Caco-2 (cell line): Measurements from ENCODE around the gene CNTNAP1. TPM values are rescaled to one million over a fixed set of nuclear protein-coding genes. Genes with fewer than 3 reads are reported as not detected.

ENCODE experiments used
- BruUV-seq: library from RNA; stranded (reverse); fragments of 400-500 nt; replicated peaks from 2 replicates; lab custom pipeline; 2021; lab: Mats Ljungman, UMichigan
- CTCF ChIA-PET: fragments of 300-600 bp; sonication (Branson Sonifier 250); formaldehyde crosslinking; loops from one replicate; lab custom pipeline; 2022; ENCODE audit warnings: antibody characterized with exemption; lab: Charles Lee
- POLR2A ChIA-PET: fragments of 300-600 bp; sonication (Branson Sonifier 250); formaldehyde crosslinking; loops from one replicate; lab custom pipeline; 2022; ENCODE audit warnings: antibody characterized with exemption; lab: Charles Lee
- DNase-seq, 2 experiments: peaks; one replicate each; pipeline versions ENCODE4 v3.0.0 to v3.0.0-alpha.2; 2020 to 2022
- H3K27me3 ChIP-seq: replicated peaks from 2 replicates; pipeline ENCODE4 v1.6.0; 2011; ENCODE audit warnings: low read length; ENCODE audit not compliant: control insufficient read depth, insufficient read depth
- H3K36me3 ChIP-seq: 2 replicates; pipeline ENCODE4 v1.5.1; 2011; ENCODE audit warnings: low read length; ENCODE audit not compliant: control insufficient read depth, insufficient read depth
- H3K4me1 ChIP-seq: fragments of 250-450 bp; sonication (Bioruptor Pico); 2 replicates; pipeline ENCODE4 v1.5.1; 2020; ENCODE audit warnings: mild to moderate bottlenecking
- H3K4me3 ChIP-seq: 2 replicates; pipeline ENCODE4 v1.5.1; 2011; ENCODE audit warnings: low read depth, mild to moderate bottlenecking, control low read depth, low read length
- H3K9me3 ChIP-seq: fragments of 250-450 bp; sonication (Bioruptor Pico); 2 replicates; pipeline ENCODE4 v1.5.1; 2020; ENCODE audit warnings: mild to moderate bottlenecking, moderate library complexity
- H3K27ac Mint-ChIP-seq: one replicate; pipeline ENCODE4 v1.8.0; 2022; ENCODE audit warnings: mixed read lengths; ENCODE audit not compliant: unreplicated experiment
- H3K27me3 Mint-ChIP-seq: one replicate; pipeline ENCODE4 v1.8.0; 2022; ENCODE audit warnings: mixed read lengths; ENCODE audit not compliant: insufficient read depth, unreplicated experiment
- H3K36me3 Mint-ChIP-seq: one replicate; pipeline ENCODE4 v1.8.0; 2022; ENCODE audit warnings: mild to moderate bottlenecking, mixed read lengths; ENCODE audit not compliant: insufficient read depth, unreplicated experiment
- H3K4me1 Mint-ChIP-seq: one replicate; pipeline ENCODE4 v1.8.0; 2022; ENCODE audit warnings: low read depth, mixed read lengths; ENCODE audit not compliant: unreplicated experiment
- H3K4me3 Mint-ChIP-seq: one replicate; pipeline ENCODE4 v1.8.0; 2022; ENCODE audit warnings: mild to moderate bottlenecking, moderate library complexity, mixed read lengths; ENCODE audit not compliant: unreplicated experiment
- H3K9me3 Mint-ChIP-seq: one replicate; pipeline ENCODE4 v1.8.0; 2022; ENCODE audit warnings: mixed read lengths; ENCODE audit not compliant: unreplicated experiment
- intact Hi-C: fragments of 100-400 bp; cut with micrococcal nuclease; formaldehyde crosslinking; loops from one replicate; pipeline ENCODE4 v1.10.0; 2022; ENCODE audit not compliant: unreplicated experiment
- total RNA-seq: library from RNA; stranded (reverse); gene quantifications from 2 replicates; pipeline ENCODE4 v1.2.3, GENCODE V29; 2022
- TF ChIP-seq, protein P1 (sequence below), 2 experiments: fragments of 200-600 bp in 1 of 2; IDR thresholded peaks; 1 replicate in 1 of 2; 2 replicates in 1 of 2; pipeline versions ENCODE4 v1.5.1 to v1.8.0; 2011 to 2022; ENCODE audit warnings: antibody characterized with exemption in 1 of 2, control low read depth in 1 of 2, inconsistent platforms in 1 of 2, low read depth in 1 of 2, low read length in 1 of 2, mild to moderate bottlenecking in 1 of 2, moderate library complexity in 1 of 2; ENCODE audit not compliant: insufficient read depth in 1 of 2, severe bottlenecking in 1 of 2, unreplicated experiment in 1 of 2

The CNTNAP1 gene
- total RNA-seq, 1 experiment from 2014 or later: 7.2 TPM

DNA sequence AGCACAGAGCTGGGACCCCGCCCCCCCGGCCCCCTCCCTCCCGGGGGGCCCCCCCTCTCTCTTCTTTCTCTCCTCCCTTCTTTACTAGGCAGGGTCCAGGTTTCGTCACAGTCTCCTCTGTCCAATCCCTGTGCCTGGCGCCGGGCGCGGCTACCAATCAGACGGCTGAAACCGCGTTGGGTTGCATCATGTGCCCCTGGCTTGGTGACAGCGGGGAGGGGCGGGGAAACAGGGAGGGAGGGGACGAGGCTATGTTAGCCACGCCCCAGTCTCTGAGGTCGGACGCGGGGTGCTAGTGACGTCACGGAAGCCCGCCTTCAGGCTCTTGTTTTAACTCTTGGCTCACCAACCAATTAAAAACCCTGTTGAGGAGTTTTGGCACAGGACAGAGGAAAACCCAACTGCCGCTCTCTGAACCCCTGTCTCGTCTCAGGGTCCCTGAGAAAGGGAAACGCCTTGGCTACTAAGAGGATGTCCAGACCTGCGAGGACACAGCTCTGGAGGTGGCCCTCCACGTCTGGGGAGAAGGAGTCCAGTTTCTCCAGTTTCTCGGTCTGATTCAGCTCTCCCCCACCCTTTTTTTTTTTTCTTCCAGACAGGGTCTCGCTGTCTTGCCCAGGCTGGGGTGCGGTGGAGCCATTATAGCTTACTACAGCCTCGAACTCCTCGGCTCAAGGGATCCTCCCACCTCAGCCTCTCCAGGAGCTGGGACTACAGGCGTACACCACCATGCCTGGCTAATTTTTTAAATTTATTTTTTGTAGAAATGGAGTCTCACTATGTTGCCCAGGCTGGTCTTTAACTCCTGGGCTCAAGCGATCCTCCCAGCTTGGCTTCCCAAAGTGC is 5.1 kb upstream of the CNTNAP1 start:
- Mint-ChIP-seq H3K4me3 (peak overlapping the region; percentile 89), H3K36me3 (peaks cover 28% of the 10 kb centered on the region), H3K27me3 (no peaks in the 10 kb centered on the region), H3K9me3 (no peaks in the 10 kb centered on the region), H3K27ac (peak overlapping the region; percentile 95), H3K4me1 (peaks cover 8% of the 10 kb centered on the region)
- Histone ChIP-seq H3K4me3 (peak overlapping the region; percentile 85), H3K9me3 (no peaks in the 10 kb centered on the region), H3K27me3 (no peaks in the 10 kb centered on the region), H3K36me3 (peaks cover 2% of the 10 kb centered on the region), H3K4me1 (peaks cover 26% of the 10 kb centered on the region)
- ChIA-PET POLR2A (interaction anchor here (0.6 to 2.2 kb wide), 9 partner anchors 18 to 685 kb away, joined by 3 to 10 read pairs (median 4); partner anchors contain the start of genes BECN1, PSMC3IP, RETREG3 and RPL27), CTCF (interaction anchor here (0.6 to 3.5 kb wide), 10 partner anchors 18 to 201 kb away, joined by 3 to 27 read pairs (median 4); partner anchors contain the start of genes BECN1, RETREG3, TUBG1 and TUBG2)
- no TSS peak for BruUV-seq
- intact Hi-C loops: loop anchor here (1.0 to 5.0 kb wide), 2 partner anchors 68 to 85 kb away; partner anchors contain the start of genes RAMP2, RETREG3 and TUBG1
- TF ChIP-seq, protein P1, sequence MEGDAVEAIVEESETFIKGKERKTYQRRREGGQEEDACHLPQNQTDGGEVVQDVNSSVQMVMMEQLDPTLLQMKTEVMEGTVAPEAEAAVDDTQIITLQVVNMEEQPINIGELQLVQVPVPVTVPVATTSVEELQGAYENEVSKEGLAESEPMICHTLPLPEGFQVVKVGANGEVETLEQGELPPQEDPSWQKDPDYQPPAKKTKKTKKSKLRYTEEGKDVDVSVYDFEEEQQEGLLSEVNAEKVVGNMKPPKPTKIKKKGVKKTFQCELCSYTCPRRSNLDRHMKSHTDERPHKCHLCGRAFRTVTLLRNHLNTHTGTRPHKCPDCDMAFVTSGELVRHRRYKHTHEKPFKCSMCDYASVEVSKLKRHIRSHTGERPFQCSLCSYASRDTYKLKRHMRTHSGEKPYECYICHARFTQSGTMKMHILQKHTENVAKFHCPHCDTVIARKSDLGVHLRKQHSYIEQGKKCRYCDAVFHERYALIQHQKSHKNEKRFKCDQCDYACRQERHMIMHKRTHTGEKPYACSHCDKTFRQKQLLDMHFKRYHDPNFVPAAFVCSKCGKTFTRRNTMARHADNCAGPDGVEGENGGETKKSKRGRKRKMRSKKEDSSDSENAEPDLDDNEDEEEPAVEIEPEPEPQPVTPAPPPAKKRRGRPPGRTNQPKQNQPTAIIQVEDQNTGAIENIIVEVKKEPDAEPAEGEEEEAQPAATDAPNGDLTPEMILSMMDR (IDR thresholded peaks at IDR 0.05; ENCODE audit: insufficient read depth in 1 of 2, low read depth in 1 of 2, low read length in 1 of 2, severe bottlenecking in 1 of 2, unreplicated experiment in 1 of 2): no peak
- peak; percentile 99 to 100 for DNase-seq

DNA sequence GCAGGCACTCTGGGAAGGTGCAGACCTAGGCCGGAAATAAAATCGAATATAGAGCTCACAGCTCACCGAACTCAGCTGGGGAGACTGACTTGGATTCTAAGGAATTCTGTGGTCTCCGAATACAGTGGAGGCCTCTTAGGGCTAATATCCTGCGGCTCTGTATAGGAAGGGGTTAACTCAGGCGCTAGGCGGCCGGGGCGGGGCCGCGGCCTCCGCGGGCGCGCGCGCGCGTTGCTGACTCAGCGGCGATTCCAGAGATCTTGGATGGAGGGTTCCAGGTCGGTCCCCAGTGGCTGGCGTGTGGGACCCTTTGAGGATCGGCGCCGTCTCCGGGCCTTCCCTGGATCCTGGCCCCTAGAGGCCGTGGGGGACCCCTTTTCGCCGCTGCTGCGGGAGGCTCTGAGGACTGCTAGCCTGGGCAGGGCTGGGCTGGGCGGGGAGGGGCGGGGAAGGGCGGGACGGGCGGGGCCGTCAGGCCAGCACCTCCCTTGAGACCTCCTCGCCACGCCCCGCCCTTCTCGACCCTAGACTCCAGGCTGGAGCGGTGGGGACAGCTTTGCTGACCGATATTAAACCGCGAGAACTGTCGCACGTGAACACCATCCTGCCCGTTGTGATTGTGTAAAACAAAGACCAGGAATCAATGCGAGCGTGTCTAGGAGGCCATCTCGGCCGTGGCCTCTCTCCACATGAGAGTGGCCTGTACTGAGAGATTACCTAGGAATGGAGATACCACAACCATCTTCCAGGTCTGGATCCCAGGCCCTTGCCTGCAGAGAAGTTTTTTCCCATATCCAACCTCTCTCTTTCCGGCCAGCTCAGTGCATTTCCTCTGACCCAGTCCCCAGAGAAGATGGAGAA is 4.2 kb upstream of the CNTNAP1 start:
- DNase-seq: peak; percentile 96 to 99
- Mint-ChIP-seq H3K4me1 (peaks cover 8% of the 10 kb centered on the region), H3K27me3 (no peaks in the 10 kb centered on the region), H3K4me3 (peak overlapping the region; percentile 89), H3K36me3 (peaks cover 28% of the 10 kb centered on the region), H3K27ac (peak overlapping the region; percentile 95), H3K9me3 (no peaks in the 10 kb centered on the region)
- H3K9me3 ChIP-seq: no peaks in the 10 kb centered on the region
- intact Hi-C loops: loop anchor here (1.0 to 5.0 kb wide), 3 partner anchors 60 to 84 kb away; partner anchors contain the start of genes RAMP2, RETREG3 and TUBG1
- H3K27me3 ChIP-seq: no peaks in the 10 kb centered on the region
- TSS peak; percentile 92 for BruUV-seq
- POLR2A ChIA-PET: interaction anchor here (0.5 to 2.2 kb wide), 6 partner anchors 15 to 320 kb away, joined by 3 to 8 read pairs (median 4); partner anchors contain the start of genes BECN1, RPL27 and STAT3
- H3K4me3 ChIP-seq: peak overlapping the region; percentile 79
- H3K4me1 ChIP-seq: peaks cover 30% of the 10 kb centered on the region
- TF ChIP-seq, protein P1 (IDR thresholded peaks at IDR 0.05; ENCODE audit: insufficient read depth in 1 of 2, low read depth in 1 of 2, low read length in 1 of 2, severe bottlenecking in 1 of 2, unreplicated experiment in 1 of 2): no peak
- CTCF ChIA-PET: interaction anchor here (0.6 to 3.5 kb wide), 7 partner anchors 59 to 145 kb away, joined by 3 to 38 read pairs (median 4); partner anchors contain the start of genes PSMC3IP, RETREG3, TUBG1 and WNK4
- H3K36me3 ChIP-seq: no peaks in the 10 kb centered on the region; the same call in 1 of the 2 replicates
